Mucosa of descending colon (tissue), 3 donors: ENCODE data around the gene SLC1A2. TPM values are rescaled to one million over a fixed set of nuclear protein-coding genes. Genes with fewer than 3 reads are reported as not detected.

Experiments
- ATAC-seq: fragments of 200-7000 bp; cut with Tn5 transposase; one replicate; pipeline ENCODE4 v1.9.1; 2020; ENCODE audit warnings: mild to moderate bottlenecking, moderate library complexity
- DNase-seq, 3 donors: peaks; one replicate each; pipeline ENCODE4 v3.0.0-alpha.2; 2020
- H3K36me3 ChIP-seq: fragments of 200-600 bp; one replicate; pipeline ENCODE4 v1.8.0; 2021; ENCODE audit warnings: low read depth, mild to moderate bottlenecking
- H3K4me1 ChIP-seq: fragments of 200-600 bp; one replicate; pipeline ENCODE4 v1.8.0; 2021; ENCODE audit warnings: low read depth, mild to moderate bottlenecking
- H3K4me3 ChIP-seq: fragments of 200-600 bp; one replicate; pipeline ENCODE4 v1.8.0; 2021; ENCODE audit warnings: mild to moderate bottlenecking
- H3K9me3 ChIP-seq: fragments of 200-600 bp; one replicate; pipeline ENCODE4 v1.8.0; 2021; ENCODE audit warnings: mild to moderate bottlenecking
- intact Hi-C, 2 donors: fragments of 100-400 bp; cut with DNase I in 1 of 2; cut with micrococcal nuclease in 1 of 2; formaldehyde crosslinking; loops; one replicate each; pipeline versions ENCODE4 v1.11.0 to v1.11.1; 2022; cut with DNase I, micrococcal nuclease
- total RNA-seq, 3 donors: library from RNA; stranded (reverse); fragmentation: NEBNext Ultra II Directional in 2 of 3; extraction: Animal tissue kit (Norgen Biotek cat#: 25700) in 2 of 3; gene quantifications; one replicate each; pipeline versions ENCODE4 v1.2.1 to v1.2.4, GENCODE V29; 2021 to 2023
- TF ChIP-seq, protein P1 (sequence below): fragments of 200-600 bp; IDR thresholded peaks from one replicate; pipeline ENCODE4 v1.8.0; 2022; ENCODE audit warnings: antibody characterized with exemption, mild to moderate bottlenecking
- donor health status: DM: no; HTN: no; CAD: no; lungs with moderate emphysema.
- donor health status: DM: no; HTN: no; CAD: no.
- donor health status: DM: no; HTN: yes; CAD: no.

Gene SLC1A2
- total RNA-seq, 3 donors from 2014 or later, result 0.12 to 1.1 (median 0.32) TPM

DNA sequence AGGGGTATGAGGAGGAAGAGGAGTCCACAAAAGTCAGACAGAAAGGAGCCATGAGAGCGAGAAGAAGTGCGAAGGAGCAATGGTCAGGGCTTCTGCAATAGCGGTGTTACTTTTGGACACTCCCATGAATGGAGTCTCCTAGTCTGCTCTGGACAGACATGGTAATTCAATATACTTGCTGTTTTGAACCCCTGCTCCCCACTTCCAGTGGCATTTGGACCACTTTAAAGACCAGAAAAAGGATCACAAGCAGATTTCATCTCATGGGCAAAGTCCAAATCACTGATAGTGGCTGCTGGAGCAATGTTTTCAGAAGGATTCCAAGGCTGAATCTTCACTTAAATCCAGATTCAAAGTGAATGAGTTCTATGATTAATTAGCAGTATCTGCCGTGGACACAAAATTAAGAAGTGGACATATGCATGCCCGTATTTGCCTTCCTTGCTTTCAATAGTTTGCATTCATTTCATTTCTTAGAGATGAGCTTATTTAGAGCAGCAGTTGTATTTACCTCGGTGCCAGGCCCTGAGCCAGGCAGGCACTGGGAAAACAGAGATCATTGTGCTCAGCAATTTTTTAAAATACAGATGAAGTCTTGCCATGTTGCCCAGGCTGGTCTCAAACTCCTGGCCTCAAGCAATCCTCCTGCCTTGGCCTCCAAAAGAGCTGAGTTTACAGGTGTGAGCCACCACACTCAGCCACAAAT lies 72.0 kb downstream of the SLC1A2 start:
- no peak for DNase-seq
- Histone ChIP-seq H3K4me3 (no peak overlapping the region), H3K9me3 (no peaks in the 10 kb centered on the region), H3K4me1 (no peaks in the 10 kb centered on the region), H3K36me3 (no peaks in the 10 kb centered on the region)
- TF ChIP-seq, protein P1, sequence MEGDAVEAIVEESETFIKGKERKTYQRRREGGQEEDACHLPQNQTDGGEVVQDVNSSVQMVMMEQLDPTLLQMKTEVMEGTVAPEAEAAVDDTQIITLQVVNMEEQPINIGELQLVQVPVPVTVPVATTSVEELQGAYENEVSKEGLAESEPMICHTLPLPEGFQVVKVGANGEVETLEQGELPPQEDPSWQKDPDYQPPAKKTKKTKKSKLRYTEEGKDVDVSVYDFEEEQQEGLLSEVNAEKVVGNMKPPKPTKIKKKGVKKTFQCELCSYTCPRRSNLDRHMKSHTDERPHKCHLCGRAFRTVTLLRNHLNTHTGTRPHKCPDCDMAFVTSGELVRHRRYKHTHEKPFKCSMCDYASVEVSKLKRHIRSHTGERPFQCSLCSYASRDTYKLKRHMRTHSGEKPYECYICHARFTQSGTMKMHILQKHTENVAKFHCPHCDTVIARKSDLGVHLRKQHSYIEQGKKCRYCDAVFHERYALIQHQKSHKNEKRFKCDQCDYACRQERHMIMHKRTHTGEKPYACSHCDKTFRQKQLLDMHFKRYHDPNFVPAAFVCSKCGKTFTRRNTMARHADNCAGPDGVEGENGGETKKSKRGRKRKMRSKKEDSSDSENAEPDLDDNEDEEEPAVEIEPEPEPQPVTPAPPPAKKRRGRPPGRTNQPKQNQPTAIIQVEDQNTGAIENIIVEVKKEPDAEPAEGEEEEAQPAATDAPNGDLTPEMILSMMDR, result no peak
- intact Hi-C loops, result no loop called here
- ATAC-seq, result no peak

DNA sequence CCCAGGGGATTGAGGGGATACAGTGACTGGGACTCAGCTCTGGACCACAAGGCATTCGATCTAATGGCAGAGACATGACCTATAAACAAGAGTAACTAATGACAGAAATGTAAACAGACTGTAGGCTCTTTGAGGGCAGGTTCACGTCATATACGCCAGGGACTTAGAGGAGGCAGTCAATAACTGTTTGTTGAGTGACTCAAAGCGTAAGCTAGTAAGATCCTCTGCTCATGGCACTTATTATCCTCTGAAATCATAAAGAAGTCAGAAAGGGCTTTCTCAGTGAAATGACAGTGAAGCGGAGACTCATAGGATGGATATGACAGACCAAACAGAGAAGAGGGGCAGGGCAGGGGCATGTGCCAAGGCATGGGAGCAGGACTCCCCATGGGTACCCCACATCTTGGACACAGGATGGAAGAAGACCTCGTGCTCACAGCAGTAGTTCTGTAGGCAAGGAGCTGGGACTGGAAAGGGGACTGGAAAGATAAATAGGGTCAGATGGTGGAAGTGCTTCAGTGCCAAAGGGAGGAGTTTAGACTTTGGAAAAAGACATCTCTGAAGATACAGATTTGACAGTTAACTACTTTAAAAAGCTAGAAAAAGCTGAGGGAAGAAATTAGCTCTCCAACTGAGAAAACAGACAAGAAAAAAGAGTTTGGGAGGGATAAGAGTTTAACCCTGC lies 72.7 kb downstream of the SLC1A2 start:
- H3K36me3 ChIP-seq, result no peaks in the 10 kb centered on the region
- no peak overlapping the region for H3K4me3 ChIP-seq
- TF ChIP-seq, protein P1, result no peak
- DNase-seq, result no peak
- ATAC-seq, result no peak
- no peaks in the 10 kb centered on the region for H3K4me1 ChIP-seq
- intact Hi-C loops, result no loop called here
- H3K9me3 ChIP-seq, result no peaks in the 10 kb centered on the region

DNA sequence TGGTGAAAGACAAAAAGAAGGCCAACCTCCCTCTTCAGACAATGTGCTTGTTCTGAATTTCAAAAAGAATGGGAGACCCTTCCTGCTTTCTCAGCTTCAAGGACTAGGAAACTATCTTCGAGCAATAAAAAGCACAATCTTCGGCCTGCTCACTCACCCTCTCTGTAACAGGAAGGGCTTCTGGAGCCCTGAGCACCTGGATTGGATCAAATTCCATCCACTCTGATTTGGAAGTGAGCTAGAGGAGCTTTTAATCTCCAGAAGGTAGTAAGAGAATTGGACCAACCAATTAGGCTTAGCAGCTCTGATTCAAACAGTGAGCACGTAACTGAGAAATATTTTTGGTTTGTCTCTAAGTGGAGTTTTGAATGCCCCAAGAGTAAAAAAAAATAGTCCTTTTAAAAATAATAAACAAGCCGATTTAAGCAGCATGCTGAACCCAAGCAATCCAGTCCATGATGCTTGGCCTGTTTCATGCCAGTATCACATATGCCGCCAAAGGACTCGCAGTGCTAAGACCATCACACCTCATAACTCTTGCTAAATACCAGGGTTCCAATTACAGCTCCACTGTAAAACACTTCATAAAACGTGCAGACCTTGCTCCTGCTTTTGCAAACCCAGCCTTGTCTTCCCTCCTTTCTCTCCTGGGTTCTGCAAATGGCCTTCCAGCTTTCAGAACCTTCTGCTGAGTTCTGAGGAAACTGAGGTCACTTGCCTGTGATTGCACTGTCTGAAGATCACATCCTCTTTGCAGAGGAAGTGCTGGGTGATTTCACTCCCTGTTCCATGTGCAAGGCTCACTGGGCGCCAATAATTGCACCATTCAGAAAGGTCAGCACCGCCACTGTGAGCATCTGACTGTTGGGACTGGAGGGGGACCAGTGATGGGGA lies 74.4 kb downstream of the SLC1A2 start:
- no peak overlapping the region for H3K4me3 ChIP-seq
- H3K36me3 ChIP-seq, result no peaks in the 10 kb centered on the region
- ATAC-seq (peak; percentile 38), DNase-seq (peak in 2 of 3 donors; percentile 5 to 24)
- intact Hi-C loops, result no loop called here
- no peaks in the 10 kb centered on the region for H3K9me3 ChIP-seq
- TF ChIP-seq, protein P1, result no peak
- no peaks in the 10 kb centered on the region for H3K4me1 ChIP-seq

DNA sequence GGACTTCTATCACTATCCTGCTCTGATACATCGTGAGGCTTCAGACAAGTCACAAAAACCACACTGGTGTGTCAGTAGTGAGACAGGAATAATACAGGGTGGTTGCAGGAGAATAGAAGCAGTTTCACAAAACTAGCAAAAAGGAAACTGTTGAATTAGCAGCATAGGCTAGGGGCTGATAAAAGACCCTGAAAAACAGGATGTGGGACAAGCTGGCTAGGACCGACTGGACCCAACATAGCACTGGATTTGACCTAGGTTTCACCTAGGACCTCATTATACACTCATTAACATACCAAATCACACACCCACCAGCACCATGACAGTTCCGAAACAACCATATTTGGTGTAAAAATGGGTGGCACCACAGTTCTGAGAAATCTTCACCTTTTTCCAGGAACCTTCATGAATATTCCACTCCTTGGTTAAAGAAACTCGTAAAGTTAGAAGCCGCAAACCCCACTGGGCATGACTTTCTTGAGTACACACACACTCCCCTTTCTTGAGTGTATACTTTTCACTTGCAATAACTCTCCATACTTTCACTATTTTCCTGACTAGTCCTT lies 76.2 kb downstream of the SLC1A2 start:
- TF ChIP-seq, protein P1, result no peak
- H3K4me1 ChIP-seq, result no peaks in the 10 kb centered on the region
- no peaks in the 10 kb centered on the region for H3K36me3 ChIP-seq
- ATAC-seq (no peak), DNase-seq (no peak)
- intact Hi-C loops, result no loop called here
- H3K4me3 ChIP-seq, result no peak overlapping the region
- no peaks in the 10 kb centered on the region for H3K9me3 ChIP-seq

DNA sequence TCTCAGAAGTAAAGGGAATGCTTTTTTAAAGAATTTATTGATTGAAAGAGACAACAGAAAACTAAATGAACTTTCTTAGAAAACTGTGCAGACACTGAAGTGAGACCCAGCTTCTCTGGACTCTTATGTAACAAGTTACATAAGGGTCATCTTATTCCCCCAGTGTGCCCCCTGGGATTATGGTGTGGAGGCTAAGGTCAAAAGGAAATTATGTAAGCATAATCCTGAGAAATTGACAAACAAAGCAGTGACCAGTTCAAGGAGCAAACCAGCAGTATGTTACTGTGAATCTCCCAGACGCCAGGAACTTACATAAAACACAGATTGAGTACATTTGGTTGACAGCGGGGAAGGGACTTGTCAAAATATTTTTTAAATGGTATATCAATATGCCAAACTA lies 78.6 kb downstream of the SLC1A2 start:
- TF ChIP-seq, protein P1, result no peak
- no peak for ATAC-seq
- intact Hi-C loops, result no loop called here

More for the DNA sequence above, 78.6 kb downstream of the SLC1A2 start:
- Histone ChIP-seq H3K4me3 (no peak overlapping the region), H3K4me1 (no peaks in the 10 kb centered on the region), H3K36me3 (no peaks in the 10 kb centered on the region), H3K9me3 (no peaks in the 10 kb centered on the region)
- DNase-seq, result no peak
